Skeletal muscle satellite cell (primary cell): ENCODE measurements around the gene SRSF8.

Experiments
- H3K27me3 ChIP-seq: 2 replicates; pipeline ENCODE4 v1.7.0; 2013; ENCODE audit warnings: low read length; ENCODE audit not compliant: control insufficient read depth, insufficient read depth
- H3K36me3 ChIP-seq: 2 replicates; pipeline ENCODE4 v1.7.0; 2013; ENCODE audit warnings: mild to moderate bottlenecking, control low read depth, low read length; ENCODE audit not compliant: insufficient read depth
- H3K4me1 ChIP-seq: 2 replicates; pipeline ENCODE4 v1.7.0; 2013; ENCODE audit warnings: low read length; ENCODE audit not compliant: control insufficient read depth, insufficient read depth
- H3K4me2 ChIP-seq: 2 replicates; pipeline ENCODE4 v1.7.0; 2013; ENCODE audit warnings: mild to moderate bottlenecking, low read length
- H3K4me3 ChIP-seq: 2 replicates; pipeline ENCODE4 v1.7.0; 2013; ENCODE audit warnings: low read length
- H3K9ac ChIP-seq: 2 replicates; pipeline ENCODE4 v1.7.0; 2013; ENCODE audit warnings: mild to moderate bottlenecking, low read depth, low read length, moderate library complexity
- H3K9me3 ChIP-seq: replicated peaks from 2 replicates; pipeline ENCODE4 v1.7.0; 2013; ENCODE audit warnings: mild to moderate bottlenecking, control low read depth, low read length

The SRSF8 gene

DNA sequence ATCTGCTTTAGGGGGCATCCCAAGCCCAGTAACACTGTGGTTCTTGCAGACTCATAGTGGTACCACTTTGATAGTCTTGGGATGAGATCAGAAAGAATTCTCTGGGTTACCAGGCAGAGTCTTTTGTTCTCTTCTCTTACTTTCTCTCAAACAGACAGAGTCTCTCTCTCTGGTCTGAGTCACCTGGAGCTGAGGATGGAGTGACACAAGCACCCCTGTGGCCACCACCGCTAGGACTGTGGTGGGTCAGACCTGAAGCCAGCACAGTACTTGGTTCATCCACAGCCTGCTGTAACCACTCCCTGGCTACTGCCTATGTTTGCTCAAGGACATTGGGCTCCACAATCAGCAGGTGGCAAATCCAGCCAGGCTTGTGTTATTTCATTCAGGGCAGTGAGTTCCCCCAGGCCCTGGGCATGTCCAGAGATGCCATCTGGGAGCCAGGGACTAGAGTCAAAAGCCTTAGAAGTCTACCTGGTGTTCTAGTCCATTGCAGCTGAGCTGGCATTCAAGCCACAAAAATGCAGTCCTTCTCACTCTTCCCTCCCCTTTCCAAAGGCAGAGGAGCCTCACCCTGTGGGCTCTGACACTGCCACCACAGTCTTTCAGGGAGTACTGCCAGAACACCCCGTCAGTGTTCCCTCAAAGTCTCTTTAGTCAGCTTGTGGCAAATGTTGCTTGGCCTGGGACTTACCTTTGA lies 52.8 kb downstream of the SRSF8 start:
- Histone ChIP-seq H3K36me3 (no peaks in the 10 kb centered on the region), H3K27me3 (no peaks in the 10 kb centered on the region), H3K4me2 (no peak overlapping the region), H3K4me3 (no peak overlapping the region), H3K9me3 (no peaks in the 10 kb centered on the region), H3K9ac (no peak overlapping the region), H3K4me1 (no peaks in the 10 kb centered on the region)
